Endometrium (tissue), 2 donors: ENCODE results near the gene C2orf42.
"Not testable (repeated sequence)": the region's sequence is repeated elsewhere in the genome, so short reads cannot be mapped to it uniquely, and the experiment has no call there.

Experiments used
- FAIRE-seq: peaks from 2 replicates; lab custom pipeline; 2012; peaks lifted over from hg19 to GRCh38; lab: Jason Lieb, UNC
- donor health status: control.
- donor health status: control.

The C2orf42 gene

DNA sequence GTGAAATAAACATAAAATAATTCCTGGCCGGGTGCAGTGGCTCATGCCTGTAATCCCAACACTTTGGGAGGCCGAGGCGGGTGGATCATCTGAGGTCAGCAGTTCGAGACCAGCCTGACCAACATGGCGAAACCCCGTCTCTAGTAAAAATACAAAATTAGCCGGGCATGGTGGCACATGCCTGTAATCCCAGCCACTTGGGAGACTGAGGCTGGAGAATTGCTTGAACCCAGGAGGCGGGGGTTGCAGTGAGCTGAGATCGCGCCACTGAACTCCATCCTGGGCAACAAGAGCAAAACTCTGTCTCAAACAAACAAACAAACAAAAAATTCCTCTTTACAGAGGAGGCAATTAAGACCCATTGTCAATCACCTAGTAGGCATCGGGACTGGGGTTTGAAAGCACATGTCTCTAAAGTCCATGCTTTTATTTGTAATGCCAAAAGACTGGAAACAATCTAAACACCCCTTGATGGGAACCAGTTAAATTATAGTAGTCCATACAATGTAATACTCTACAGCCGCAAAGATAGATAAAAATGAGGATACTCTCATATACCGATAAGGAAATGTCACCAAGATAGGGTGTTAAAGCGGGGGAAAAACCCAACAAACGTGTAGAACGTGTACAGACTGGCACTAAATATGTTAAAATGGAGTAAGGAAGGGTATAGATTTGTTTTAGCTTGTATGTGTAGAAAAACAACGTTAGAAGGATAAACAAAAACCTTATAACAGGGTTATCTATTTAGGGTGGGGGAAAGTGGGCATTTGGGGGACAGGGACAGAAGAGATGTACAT is 59.3 kb downstream of the C2orf42 start:
- not testable (repeated sequence) for FAIRE-seq

DNA sequence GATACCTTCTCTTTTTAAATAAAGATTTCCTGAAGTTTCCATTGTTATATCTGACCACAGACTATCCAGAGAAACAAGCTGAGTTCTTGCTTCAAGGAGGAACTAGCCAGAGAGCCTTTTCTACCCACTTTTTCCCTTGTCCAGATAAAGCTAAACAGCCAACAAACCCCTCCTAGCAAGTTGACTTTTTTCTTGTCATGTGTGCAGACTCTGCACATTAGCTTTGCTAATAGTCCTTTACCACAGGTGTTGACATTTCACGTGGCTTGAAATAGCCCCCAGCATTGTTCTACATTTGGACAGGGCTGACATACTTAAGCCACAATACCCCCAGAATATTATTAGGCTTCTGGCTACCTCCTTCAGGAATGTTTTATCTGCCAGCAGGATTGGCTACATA is 62.8 kb downstream of the C2orf42 start:
- FAIRE-seq, result no peak

DNA sequence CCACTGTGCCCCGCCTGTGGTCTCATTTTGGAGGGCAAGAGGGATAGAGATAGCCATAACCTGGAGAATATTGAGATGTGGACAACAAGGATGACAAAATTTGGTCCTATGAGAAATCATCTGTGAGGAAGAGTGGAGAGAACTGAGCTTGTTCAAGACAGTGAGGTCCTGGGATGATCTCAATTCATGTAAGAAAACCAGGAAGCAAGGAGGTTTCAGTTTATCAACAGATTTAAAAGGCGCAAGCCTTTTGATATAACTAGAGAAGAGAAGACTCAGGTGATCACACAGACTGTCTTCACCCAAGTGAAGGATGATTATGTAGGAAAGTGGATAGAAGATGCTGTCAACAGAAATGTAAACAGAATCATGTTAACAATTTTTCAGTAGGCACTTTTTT is 64.4 kb downstream of the C2orf42 start:
- no peak for FAIRE-seq

- FAIRE-seq, result no peak
These were observed 65.3 kb downstream of the C2orf42 start for GRCh38 chr2:70125498-70125898.

DNA sequence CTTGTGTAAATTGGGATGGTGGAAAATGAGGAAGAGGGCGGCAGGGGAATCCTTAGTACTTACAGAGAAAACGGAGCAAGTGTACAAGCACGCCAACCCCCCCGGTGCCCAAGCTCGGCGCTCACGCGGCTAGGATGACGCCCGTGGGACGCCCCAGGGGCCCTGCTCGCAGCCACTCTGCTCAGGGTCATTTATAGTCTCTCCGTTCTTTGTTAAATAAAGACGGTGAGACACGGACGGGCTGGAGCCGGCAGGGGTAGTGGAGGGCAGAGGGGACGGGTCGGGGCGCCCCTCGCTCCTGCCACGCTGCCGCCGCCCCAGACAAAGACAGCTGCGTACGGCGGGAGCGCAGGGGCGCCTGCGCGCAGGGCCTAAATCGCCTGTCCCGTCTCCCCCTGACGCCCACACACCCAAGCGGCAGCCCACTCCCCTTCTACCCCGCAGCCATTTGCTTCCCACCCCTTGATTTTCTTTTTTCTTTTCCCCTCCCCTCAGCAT is 65.8 kb downstream of the C2orf42 start:
- FAIRE-seq, result no peak

DNA sequence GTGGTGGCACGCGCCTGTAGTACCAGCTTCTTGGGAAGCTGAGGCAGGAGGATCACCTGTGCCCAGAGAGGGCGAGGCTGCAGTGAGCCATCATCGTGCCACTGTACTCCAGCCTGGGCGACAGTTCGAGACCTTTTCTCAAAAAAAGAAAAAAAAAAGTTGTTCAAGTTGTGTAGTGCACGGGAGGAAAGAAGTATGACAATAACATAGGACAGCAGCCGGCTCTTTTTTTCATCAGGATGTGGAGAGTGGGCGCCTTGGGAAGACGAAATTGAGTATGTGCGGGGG is 67.0 kb downstream of the C2orf42 start:
- FAIRE-seq, result no peak

DNA sequence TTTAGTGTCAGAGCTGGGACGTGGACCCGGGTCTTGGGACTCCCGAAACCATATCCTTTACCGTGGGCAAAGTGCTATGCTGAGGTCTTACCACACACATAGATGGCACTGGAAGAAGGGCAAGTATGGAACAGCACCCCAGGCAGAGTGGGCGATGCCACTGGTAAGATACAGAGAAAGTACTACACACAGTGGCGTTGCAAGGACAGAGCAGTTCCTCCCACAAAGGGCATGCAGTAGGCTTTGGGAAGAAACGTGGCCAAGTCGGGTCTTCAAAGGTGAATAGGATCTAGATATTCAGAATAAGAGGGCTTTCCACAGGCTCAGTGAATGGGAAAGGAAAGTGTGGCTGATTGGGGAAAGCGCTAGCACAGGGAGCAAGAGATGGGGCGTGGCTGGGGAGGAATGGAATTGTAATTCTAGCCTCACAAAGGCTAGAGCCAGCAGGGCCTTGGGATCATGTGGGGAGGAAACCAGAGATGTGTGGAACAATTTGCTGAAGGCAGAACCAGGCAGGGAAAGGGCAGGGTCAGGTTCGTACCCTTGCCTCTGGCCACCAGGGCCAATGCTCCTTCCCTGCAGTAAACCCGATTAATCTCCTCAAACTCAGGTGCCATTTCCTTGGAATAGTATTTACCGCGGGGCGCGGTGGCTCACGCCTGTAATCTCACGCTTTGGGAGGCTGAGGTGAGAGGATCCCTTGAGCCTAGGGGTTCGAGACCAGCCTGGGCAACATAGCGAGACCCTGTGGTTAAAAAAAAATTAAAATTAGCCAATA is 67.6 kb downstream of the C2orf42 start:
- no peak for FAIRE-seq

DNA sequence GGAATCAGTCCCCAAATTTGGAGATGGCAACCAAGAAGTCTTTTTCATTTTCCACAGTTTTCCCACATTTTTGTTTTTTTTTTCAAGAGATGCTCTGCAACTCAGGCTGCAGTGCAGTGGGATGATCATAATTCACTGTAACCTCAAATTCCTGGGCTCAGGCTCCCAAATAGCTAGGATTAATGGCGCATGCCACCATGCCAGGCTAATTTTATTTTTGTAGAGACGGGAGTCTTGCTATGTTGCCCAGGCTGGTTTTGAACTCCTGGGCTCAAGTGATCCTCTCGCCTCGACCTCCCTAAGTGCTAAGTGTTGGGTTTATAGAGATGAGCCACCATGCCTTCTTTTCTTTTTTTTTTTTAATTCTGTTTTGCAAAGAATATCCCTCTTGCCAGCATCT is 68.3 kb downstream of the C2orf42 start:
- no peak for FAIRE-seq

GRCh38 chr2:70121627-70122372 is 69.0 kb downstream of the C2orf42 start:
- FAIRE-seq, result no peak

GRCh38 chr2:70118798-70119454 is 71.9 kb downstream of the C2orf42 start:
- FAIRE-seq, result no peak

- no peak for FAIRE-seq
These were observed 73.8 kb downstream of the C2orf42 start for GRCh38 chr2:70116936-70117552.

DNA sequence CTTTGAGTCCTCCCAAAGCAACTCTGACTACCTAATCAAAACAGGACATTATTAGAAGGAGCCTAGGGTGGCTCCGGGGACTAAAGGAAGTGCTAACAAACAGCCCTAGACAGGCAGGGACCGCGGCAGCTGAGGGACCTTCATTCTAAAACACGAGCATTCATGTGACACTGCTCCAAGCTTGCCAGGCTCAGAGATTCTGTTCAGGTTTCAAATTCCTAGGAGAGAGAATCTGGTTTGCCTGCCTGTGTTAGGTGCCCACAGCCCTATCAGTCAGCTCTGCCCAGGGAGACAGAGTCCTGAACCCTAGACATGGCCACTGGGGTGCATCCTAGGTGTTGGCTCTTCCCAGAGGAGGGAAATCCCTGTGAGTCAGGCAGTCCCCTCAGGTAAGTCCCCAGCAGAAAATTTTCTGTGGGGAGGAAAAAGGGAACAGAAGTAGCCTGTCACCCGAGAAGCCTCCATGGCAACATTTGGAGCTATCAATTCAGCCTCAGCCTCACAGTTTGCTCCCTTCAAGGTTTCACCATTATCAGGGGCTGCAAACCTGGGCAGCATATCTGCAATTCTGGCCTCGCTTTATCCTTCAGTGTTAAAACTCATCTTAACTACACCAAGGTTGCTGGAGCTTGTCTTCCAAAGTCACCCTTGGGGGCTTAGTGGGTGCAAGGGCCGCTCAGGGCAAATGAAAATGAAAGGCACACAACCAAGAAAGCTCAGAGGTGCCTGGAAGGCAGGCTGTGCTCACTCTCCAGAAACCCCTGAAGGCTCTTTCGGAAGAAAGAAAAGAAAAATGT is 75.0 kb downstream of the C2orf42 start:
- FAIRE-seq, result no peak

DNA sequence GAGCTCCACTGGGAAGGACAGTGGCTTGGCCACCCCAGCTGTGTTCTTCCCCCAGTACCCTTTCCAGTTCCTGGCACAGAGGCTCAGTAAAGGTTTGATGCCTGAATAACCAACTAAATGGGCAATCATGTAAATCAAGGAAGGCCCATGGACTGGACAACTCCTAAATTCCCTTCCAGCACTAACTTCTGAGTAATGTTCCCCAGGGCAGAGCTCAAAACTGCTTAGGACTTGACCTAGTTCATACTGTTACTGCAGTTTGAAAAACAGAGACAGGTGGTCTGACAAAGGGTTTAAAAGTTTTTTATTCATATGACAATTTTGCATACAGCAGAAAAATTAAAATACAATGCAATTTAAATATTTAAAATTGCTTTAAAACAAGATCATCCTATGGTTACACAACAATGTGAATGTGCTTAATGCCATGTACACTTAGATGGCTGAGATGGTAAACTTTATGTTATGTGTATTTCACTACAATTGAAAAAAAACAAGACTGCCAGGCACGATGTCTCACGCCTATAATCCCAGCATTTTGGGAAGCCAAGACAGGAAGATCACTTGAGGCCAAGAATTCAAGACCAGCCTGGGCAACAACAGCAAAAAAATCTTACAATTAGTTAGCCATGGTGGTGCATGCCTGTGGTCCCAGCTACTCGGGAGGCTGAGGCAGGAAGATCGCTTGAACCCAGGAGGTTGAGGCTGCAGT is 77.3 kb downstream of the C2orf42 start:
- no peak for FAIRE-seq

DNA sequence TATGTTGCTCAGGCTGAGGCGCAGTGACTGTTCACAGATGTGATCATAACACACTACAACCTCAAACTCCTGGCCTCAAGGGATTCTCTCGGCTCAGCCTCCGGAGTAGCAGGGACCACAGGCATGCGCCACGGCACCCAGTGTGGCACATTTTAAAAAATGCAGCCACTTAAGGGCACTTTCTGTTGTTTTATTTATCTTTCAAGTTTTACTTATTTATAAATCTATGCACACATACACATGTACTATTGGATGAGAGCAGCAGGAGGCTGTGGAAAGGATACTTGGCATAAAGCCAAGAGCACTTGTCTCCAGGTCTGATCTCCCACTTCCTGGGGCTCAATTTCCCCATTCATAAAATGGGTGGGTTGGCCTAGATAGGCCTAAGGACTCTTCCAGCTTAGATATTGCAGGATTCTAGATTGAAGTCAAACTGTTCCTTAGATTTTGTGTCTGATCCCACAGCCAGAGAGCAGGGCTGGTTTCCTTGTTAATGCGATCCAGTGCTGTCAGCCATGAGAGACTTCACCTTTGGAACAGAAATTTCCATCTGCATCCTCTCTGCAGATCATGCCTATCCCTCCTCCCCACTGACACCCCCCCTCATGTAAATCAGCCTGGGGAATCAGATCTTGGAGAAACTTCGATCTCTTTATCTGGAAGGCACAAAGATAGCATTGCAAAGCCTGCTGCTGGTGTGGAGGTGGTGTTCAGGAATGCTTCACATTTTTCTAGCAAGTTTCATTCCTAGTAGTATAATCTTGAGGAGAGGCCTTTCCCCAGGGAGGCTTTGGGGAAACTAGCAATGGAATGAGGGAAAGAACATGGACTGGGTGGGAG is 78.8 kb downstream of the C2orf42 start:
- no peak for FAIRE-seq

DNA sequence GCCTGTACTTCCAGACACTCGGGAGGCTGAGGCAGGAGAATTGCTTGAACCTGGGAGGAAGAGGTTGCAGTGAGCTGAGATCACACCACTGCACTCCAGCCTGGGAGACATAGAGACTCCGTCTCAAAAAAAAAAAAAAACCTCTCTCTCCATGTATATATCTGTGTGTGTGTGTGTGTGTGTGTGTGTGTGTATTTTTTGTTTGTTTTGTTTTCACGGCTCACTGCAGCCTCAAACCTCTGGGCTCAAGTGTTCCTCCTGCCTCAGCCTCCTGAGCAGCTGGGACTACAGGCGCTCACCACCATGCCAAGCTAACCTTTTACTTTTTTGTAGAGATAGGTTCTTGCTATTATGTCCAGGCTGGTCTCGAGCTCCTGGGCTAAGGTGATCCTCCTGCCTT is 80.4 kb downstream of the C2orf42 start:
- FAIRE-seq, result not testable (repeated sequence)

DNA sequence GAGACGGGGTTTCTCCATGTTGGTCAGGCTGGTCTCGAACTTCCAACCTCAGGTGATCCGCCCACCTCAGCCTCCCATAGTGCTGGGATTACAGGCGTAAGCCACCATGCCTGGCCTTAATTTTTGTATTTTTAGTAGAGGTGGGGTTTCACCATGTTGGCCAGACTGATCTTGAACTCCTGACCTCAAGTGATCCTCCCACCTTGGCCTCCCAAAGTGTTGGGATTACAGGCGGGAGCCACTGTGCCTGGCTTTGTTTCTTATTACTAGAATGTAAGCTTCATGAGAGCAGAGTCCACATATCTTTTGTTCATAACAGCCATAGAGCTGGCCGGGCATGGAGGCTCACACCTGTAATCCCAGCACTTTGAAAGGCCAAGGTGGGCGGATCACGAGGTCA is 84.7 kb downstream of the C2orf42 start:
- not testable (repeated sequence) for FAIRE-seq

- no peak for FAIRE-seq
These were observed 86.3 kb downstream of the C2orf42 start for GRCh38 chr2:70104231-70105111.

DNA sequence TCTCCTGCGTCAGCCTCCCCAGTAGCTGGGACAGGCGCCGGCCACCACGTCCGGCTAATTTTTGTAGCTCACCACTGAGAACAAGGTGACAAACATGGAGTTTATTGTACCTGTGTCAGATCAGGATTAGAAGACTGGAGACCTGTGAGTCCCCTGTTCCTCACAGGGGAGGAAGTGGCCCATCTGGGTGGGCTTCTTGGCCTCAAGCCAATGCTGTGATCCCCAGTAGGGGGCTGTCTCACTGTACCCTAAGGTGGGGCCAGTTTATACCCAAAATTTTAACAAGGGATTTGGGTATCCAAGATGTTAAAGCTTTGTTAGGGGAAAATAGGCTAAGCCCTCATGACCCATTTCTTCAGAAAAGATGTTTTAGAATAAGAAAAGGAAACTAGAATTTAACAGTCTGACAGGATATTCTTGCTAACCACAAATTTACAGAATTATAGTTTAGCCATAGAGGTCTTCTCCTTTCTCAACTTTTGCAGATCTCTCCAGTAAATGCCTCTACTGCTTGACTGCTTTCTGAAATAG is 87.2 kb downstream of the C2orf42 start:
- no peak for FAIRE-seq
